ENCODE measurements around the gene TMEM17. TPM values are rescaled to one million over a fixed set of nuclear protein-coding genes. Genes with fewer than 3 reads are reported as not detected.

The TMEM17 gene
- total and polyA plus RNA-seq, 2 of the 13 experiments (the other 11 are each of a cell fraction or from before 2014, with no cell fraction given) = 0.22 to 0.50 TPM

DNA sequence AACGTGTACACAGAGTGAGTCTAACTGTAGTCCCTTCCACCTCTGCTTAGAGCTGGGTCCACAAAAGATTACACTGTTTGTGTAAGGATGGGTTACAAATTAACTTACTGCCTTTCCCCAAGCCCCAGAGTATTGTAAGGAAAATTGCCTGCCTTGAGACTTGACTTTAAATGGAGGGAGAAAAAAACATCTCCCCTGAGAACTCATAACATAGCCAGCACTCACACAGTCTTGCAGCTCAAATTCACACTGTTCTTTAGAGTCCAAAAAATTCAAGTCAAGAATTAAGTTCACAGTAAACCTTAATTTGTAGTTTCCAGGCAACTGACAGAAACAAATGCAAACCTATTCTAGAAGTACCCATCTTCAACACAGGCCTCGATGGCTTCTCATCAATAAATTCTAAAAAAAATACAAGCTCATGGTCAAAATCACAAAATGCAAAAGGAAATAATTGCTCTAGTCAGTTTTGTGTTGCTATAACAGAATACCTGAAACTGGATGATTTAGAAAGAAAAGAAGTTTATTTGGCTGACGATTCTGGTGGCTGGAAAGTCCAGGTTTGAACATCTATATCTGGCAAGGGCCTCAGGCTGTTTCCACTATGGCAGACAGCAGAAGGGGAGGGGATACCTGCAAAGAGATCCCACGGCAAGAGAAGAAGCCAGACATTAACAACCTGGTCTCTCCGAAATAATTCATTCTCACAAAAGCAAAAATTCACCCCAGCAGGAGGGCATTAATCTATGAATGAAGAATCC lies 34.6 kb upstream of the TMEM17 start (continued):
- no peak for TF ChIP-seq ZNF577 (CRISPR knock-in tag; IDR thresholded peaks at IDR 0.05; ENCODE audit: borderline replicate concordance, low read depth)
- TF ChIP-seq ZNF549 (CRISPR knock-in tag; IDR thresholded peaks at IDR 0.05) = no peak
- TF ChIP-seq STAT5B (CRISPR knock-in tag; IDR thresholded peaks at IDR 0.05) = no peak
- no peak for TF ChIP-seq ZNF607 (CRISPR knock-in tag; IDR thresholded peaks at IDR 0.05; ENCODE audit: borderline replicate concordance)
- peak; percentile 50; the same call in 1 of the 2 replicates for TF ChIP-seq ZNF792 (CRISPR knock-in tag; IDR thresholded peaks at IDR 0.05)
- TF ChIP-seq ZNF484 (CRISPR knock-in tag; IDR thresholded peaks at IDR 0.05; ENCODE audit: borderline replicate concordance, low read depth) = no peak
- no peak for TF ChIP-seq SATB2 (CRISPR knock-in tag; IDR thresholded peaks at IDR 0.05)
- no peak for TF ChIP-seq ZNF646 (CRISPR knock-in tag; IDR thresholded peaks at IDR 0.05)
- TF ChIP-seq ZNF816 (CRISPR knock-in tag; IDR thresholded peaks at IDR 0.05; ENCODE audit: borderline replicate concordance) = no peak
- peak; percentile 78 for TF ChIP-seq ELF3 (CRISPR knock-in tag; IDR thresholded peaks at IDR 0.05)
- TF ChIP-seq DMAP1 (CRISPR knock-in tag; IDR thresholded peaks at IDR 0.05) = peak; percentile 59; the same call in 1 of the 2 replicates
- TF ChIP-seq ZNF451 (CRISPR knock-in tag; IDR thresholded peaks at IDR 0.05) = no peak
- TF ChIP-seq ZNF558 (CRISPR knock-in tag; IDR thresholded peaks at IDR 0.05; ENCODE audit: borderline replicate concordance) = no peak
- TF ChIP-seq THAP11 (CRISPR knock-in tag; IDR thresholded peaks at IDR 0.05) = no peak; the same call in 1 of the 2 replicates
- TF ChIP-seq, protein P1, sequence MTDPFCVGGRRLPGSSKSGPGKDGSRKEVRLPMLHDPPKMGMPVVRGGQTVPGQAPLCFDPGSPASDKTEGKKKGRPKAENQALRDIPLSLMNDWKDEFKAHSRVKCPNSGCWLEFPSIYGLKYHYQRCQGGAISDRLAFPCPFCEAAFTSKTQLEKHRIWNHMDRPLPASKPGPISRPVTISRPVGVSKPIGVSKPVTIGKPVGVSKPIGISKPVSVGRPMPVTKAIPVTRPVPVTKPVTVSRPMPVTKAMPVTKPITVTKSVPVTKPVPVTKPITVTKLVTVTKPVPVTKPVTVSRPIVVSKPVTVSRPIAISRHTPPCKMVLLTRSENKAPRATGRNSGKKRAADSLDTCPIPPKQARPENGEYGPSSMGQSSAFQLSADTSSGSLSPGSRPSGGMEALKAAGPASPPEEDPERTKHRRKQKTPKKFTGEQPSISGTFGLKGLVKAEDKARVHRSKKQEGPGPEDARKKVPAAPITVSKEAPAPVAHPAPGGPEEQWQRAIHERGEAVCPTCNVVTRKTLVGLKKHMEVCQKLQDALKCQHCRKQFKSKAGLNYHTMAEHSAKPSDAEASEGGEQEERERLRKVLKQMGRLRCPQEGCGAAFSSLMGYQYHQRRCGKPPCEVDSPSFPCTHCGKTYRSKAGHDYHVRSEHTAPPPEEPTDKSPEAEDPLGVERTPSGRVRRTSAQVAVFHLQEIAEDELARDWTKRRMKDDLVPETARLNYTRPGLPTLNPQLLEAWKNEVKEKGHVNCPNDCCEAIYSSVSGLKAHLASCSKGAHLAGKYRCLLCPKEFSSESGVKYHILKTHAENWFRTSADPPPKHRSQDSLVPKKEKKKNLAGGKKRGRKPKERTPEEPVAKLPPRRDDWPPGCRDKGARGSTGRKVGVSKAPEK (CRISPR knock-in tag; IDR thresholded peaks at IDR 0.05; ENCODE audit: borderline replicate concordance) = peak; percentile 22; the same call in 1 of the 2 replicates
- TF ChIP-seq XBP1 (CRISPR knock-in tag; IDR thresholded peaks at IDR 0.05) = no peak
- TF ChIP-seq ZNF317 (CRISPR knock-in tag; IDR thresholded peaks at IDR 0.05) = no peak
- TF ChIP-seq KLF11 (CRISPR knock-in tag; IDR thresholded peaks at IDR 0.05) = no peak
- 0 out of 2 replicates have a peak, but pooled peaks have one; percentile 58 for TF ChIP-seq KDM3A (CRISPR knock-in tag; IDR thresholded peaks at IDR 0.05; ENCODE audit: low read depth)
- TF ChIP-seq RFXAP (CRISPR knock-in tag; IDR thresholded peaks at IDR 0.05; ENCODE audit: borderline replicate concordance) = 0 out of 2 replicates have a peak, but pooled peaks have one; percentile 22
- TF ChIP-seq MIXL1 (CRISPR knock-in tag; IDR thresholded peaks at IDR 0.05) = peak; percentile 92
- TF ChIP-seq NFE2L1 (CRISPR knock-in tag; IDR thresholded peaks at IDR 0.05; ENCODE audit: borderline replicate concordance) = no peak
- TF ChIP-seq HNRNPL (IDR thresholded peaks at IDR 0.05; ENCODE audit: low read depth, low read length) = no peak
